ENCODE measurements around the gene STARD10.
A peak's percentile ranks its signal among the peaks of the same experiment; 100 is the strongest.
"Not testable (repeated sequence)": the region's sequence is repeated elsewhere in the genome, so short reads cannot be mapped to it uniquely, and the experiment has no call there.

The STARD10 gene

DNA sequence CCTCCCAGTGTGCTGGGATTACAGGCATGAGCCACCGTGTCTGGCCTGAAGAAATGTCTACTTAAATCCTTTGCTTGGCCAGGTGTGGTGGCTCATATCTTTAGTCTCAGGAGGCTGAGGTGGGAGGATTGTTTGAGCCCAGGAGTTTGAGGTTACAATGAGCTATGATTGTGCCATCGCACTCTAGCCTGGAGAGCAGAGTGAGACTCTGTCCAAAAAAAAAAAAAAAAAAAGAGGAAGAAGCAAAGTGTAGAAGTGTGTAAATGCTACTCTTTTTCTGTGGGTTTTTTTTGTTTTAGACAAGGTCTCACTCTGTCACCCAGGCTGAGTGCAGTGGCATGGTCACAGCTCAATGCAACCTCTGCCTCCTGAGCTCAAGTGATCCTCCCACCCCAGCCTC, 13.9 kb upstream of the STARD10 start:
- DNase-seq (ENCODE audit: low read depth), result no peak

DNA sequence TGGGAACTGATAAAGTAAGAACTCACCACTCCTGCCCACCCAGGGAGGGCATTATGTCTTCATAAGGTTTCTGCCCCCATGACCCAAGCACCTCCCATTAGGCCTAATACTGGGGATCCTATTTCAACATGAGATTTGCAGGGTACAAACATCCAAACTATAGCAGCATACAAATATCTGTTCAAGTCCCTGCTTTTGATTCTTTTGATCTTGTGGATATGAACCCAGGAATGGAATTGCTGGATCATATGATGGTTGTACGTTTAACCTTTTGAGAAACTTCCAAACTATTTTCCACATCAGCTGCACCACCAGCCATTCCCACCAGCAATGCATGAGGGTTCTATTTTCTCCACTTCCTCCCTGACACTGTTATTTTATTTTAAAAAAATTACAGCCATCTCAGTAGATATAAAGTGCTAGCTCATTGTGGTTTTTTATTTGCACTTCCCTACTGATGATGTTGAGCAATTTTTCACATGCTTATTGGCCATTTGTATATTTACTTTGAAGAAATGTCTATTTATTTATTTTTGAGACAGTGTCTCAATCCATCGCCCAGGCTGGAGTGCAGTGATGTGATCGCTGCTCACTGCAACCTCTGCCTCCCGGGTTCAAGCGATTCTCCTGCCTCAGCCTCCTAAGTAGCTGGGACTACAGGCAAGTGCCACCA, 13.3 kb upstream of the STARD10 start:
- DNase-seq (ENCODE audit: low read depth), result no peak

DNA sequence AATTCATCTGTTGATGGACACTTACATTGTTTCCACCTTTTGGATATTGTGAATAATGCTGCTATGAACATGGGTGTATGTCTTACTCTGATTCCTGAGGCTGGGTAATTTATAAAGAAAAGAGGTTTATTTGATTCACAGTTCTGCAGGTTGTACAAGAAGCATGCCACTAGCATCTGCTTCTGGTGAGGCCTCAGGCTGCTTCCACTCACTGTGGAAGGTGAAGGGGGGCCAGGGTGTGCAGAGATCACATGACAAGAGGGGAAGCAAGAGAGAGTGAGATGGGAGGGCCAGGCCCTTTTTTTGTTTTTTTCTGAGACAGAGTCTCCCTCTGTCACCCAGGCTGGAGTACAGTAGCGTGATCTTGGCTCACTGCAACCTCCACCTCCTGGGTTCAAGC, 12.5 kb upstream of the STARD10 start:
- not testable (repeated sequence) for DNase-seq (ENCODE audit: low read depth)

DNA sequence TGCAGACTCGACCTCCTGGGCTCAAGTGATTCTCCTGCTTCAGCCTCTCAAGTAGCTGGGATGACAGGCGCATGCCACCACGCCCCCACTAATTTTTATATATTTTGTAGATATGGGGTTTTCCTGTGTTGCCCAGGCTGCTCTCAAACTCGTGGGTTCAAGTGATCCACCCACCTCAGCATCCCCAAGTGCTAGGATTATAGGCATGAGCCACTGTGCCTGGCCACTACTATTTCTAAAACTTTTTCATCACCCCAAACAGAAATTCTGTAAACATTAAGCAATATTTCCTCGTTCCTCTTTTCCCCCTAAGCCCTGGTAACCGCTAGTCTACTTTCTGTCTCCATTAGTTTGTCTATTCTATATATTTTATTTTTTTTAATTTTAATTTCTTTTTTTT, 11.4 kb upstream of the STARD10 start:
- no peak for DNase-seq (ENCODE audit: low read depth)

DNA sequence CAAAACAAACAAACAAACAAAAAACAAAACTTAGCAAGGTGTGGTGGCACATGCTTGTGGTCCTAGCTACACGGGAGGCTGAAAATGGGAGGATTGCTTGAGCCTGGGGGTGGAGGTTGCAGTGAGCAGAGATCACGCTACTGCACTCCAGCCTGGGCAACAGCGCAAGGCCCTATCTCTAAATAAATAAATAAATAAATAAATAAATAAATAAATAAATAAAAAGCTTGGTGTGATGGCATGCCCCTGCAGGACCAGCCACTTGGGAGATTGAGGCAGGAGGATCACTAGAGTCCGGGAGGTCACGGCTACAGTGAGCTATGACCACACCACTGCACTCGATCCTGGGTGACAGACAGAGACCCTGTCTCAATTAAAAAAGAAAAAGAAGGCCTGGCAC, 9.0 kb upstream of the STARD10 start:
- DNase-seq (ENCODE audit: low read depth), result no peak

DNA sequence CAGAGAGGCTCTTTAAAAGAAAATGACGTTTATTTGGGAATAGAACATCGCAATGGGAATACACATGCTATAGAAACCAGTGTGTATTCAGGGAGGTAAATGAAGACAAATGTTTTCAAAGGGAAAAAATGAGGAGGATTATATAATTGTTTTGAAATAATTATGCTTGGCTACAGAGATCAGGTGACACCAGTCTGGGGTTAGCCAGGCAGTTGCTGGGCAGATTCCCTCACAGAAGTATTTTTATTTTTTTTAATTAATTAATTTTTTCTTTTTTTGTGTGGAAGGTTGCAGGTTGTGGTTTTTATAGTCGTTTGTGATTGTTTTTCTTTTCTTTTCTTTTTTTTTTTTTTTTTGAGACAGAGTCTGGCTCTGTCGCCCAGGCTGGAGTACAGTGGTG, 5.6 kb upstream of the STARD10 start:
- DNase-seq (ENCODE audit: low read depth), result no peak

DNA sequence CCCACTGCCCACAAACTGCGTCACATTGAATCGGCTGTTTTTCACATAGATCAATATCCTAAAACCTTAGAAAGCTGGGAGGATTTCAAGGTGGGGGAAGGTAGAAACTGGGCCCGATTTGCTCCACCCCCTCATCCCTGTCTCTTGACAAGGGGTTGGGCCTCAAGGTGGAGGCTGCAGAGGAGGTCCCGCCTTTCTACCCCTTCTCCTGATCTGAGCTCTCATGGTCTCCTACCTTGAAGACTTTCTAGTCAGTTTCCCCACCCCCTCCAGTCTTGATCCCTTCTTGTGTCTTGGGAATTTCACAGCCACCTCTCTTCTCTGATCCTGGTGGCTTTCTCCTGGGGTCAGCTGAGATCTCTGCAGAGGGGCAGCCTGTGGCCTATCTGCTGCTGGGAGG, 4.5 kb upstream of the STARD10 start:
- no peak for DNase-seq (ENCODE audit: low read depth)

DNA sequence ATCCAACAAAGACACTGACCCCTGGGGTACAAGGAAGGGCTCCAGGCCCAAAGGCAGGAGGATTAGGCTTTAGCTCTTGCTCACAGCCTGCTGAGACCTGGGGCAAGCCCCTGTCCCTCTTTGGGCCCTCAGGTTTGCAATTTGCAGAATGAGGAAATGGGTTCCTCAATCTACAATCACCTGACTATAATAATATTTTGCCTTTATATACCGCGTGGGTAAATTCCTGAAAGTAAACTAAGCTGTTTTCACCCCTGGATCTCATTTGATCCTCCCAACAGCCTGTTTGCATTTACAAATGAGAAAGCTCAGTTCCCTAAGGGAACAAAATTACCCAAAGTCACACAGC, 797 bp downstream of the STARD10 start:
- DNase-seq (ENCODE audit: low read depth), result no peak

DNA sequence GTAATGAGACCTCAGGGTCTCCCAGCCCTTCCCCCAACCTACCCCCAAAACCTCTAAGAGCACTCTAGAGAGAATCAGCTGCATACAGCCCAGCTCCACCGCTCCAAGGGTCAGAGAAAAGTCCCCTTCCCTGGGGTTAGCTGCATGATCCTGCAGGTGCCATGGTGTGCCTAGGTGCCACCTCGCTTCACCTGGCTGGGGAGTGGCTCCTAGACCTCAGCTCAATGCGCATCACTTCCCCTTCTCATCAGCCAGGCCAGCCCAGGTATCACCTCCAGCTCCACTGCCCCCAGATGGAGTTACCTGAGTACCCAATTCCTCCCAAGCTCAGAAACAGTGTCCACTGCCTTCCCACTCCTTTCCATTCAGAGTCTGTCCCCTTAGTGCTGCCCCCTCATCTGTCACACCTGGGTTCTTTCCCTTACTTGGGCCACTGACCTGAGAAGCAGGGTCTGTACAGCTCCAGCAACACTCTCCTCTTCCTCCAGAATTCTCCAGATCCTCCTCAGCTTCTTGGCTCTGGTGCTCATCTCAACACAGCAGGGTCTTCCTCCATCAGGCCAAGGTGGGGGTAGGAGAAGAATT, 1.3 kb downstream of the STARD10 start:
- DNase-seq (ENCODE audit: low read depth), result no peak

DNA sequence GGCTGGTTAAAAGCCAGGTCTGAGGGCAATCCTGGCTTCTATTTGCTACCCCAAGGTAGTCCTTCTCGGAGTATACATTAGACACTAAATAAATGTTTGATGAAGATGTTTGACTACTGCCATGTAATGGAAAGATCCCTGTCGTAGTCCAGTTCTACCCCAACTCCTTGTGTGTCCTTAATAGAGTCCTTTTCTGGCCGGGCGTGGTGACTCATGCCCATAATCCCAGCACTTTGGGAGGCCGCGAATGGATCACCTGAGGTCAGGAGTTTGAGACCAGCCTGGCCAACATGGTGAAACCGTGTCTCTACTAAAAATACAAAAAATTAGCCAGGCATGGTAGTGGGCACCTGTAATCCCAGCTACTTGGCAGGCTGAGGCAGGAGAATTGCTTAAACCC, 2.6 kb downstream of the STARD10 start:
- not testable (repeated sequence) for DNase-seq (ENCODE audit: low read depth)

DNA sequence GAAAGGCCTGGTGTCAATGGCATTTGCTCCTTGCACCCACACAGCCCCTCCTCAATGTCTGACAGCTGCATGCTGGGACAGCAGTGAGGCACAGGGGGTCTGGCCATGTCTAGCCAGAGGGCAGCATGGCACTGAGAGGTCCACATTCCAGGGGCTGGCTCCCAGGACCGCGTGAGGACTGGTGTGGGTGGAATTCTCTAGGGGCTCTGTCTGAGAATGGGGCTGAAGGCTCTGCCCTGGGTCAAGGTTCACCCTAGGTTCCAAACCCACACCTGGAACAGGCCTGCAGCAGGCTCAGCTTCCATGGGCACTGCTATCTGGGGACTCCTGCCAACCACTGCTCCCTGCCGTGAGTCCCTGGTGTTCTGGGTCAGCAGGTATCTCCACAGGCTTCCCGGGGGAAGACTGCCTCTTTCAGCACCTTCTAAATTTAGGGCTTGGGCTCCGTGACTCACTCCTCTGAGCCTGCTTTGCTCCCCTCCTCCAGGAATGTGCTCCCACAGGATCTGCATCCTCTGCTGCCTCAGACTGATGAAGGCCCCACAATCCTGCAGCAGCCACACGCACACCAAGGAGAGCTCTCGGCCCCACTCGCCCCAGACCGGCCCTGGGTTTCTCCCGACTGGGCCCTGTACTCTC, 4.2 kb downstream of the STARD10 start:
- DNase-seq (ENCODE audit: low read depth), result no peak

DNA sequence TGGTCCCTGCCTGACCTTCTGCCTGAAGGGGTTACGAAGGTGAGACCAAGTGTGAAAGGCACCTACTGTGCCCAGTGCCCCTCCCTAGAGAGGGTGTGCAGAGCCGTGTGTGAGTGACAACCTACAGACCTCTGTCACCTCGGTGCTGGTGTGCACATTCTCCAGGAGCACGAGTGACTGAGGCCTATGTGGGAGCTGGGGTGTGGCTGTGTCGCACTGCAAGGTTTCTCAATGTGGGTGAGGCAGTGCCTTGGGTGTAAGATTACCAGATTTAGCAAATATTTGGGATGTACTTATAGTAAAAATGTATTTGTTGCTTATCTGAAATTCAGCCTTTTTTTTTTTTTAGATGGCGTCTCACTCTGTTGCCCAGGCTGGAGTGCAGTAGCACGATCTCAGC, 5.6 kb downstream of the STARD10 start:
- no peak for DNase-seq (ENCODE audit: low read depth)

DNA sequence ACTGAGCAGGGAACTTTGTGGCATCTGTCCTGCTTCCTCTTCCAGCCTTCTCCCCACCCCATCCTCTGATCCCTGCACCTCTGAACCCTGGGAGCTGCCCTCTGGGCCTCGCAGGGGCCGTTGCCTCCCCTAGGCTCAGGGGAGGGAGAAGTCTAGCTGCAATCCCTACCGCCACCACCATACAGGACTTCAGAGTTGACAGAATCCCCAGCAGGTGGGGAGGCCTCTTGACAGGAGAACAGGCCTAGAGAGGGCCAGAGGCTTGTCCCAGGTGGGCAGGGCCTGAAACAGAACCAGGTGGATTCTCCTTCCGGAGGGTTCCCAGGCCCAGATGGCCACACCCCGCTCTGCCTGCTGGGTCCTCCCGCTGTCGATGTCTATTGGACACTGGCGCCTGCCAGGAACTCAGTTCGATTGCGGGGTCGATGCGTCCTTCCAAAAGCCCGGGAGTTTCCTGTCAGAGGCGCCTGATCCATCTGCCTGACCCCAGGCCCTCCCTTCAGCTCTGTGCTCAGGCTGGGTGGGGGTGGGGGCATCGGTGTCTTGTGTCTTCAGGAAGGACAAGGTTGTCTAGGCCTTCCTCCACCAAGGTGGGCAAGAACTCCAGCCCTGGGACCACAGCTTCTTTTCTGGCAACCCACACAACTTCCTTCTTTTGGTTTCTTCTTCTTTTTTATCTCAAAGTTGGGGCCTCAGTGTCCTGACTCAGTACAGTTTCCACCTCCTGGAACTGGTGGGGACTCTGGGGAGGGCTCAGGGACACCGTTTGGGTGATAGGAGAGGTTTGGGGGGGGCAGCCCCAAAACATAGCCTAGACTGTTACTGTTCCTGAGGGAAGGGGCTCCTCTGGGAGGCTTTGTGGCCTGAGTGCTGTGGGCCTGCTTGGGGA, 6.4 kb downstream of the STARD10 start:
- DNase-seq (ENCODE audit: low read depth), result no peak

DNA sequence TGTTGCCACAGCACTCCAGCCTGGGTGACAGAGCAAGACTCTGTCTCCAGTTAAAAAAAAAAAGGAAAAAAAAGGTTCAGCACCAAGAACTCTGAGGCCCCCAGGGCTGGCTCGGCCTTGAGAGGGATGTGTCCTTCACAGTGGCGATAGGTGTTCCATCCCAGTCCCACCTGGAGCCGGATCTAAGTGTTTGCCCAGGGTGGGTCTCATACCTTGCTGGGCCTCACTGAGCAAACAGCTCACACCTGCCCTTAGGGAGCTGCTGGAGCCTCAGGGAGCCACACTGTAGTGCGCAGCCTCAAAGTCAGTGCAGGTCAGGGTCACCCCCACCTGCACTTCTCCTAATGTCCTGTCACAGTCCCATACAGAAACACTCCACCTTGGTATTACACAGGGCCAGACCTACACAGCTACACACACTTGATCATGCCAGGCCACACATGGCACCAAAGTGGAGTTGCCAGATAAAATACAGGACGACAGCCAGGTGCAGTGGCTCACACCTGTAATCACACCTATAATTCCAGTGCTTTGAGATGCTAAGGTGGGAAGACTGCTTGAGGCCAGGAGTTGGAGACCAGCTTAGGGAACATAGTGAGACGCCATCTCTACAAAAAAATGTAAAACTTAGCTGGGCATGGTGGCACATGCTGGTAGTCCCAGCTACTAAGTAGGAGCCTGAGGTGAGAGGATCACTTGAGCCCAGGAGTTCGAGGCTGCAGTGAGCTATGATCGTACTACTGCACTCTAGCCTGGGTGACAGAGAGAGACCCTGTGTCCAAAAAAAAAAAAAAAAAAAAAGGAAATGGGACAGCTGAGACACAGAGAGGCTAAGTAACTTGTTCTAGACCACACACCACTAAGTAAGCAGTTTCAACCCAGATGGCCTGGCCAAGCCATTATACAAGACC, 7.3 kb downstream of the STARD10 start:
- DNase-seq (ENCODE audit: low read depth), result no peak

DNA sequence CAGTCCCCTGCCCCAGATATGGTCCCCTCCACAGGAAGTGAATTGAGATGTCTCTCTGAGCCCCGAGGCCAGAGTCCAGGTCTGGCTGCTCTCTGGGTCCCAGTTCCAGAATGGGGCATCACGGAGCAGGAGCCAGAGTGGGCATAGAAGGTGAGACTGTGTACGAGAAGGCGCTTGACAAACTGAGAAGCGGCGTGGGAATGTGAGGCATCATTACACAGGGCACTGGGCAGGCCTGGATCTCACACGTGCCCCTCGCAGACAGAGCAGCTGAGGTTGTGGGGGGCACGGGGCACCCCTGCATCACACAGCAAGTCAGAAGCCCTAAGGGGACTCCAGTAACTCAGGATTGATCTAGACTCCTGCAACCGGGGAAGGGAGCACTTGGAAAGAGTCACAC, 9.2 kb downstream of the STARD10 start:
- DNase-seq (ENCODE audit: low read depth), result no peak

DNA sequence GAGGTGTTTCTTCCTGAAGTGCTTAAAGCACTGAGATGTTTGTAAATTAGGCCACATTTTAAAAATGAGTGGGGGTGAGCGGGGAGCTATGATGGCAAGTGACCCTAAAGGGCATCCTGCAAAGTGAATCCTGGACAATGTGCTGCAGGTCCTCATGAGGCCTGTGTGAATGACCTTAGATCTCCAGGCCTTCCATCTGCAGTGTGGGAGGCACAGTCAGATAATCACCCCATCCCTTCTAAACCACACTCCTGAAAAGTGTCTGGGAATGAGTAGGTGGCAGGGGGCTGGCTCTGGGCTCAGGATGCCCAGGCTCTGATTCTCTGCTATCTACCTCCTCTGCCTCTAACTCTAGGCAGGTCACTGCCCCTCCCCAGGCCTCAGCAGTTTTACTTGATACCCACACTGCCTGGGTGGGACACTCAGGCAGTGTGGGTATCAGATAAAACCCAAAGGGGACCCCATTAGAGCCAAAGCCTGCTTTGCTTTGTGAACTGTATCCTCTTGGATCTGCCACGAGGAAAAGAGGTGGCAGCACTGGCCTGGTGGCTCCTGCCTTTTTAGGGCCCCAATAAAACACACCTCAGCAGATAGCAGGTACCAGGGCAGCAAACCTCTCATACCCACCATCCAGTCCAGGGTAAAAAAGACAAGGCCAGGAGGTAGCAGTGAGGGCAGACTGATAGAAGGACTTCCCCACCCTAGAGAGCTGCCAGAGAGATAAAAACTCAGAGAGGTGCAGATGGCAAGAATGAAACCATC, 10.5 kb downstream of the STARD10 start:
- no peak for DNase-seq (ENCODE audit: low read depth)

DNA sequence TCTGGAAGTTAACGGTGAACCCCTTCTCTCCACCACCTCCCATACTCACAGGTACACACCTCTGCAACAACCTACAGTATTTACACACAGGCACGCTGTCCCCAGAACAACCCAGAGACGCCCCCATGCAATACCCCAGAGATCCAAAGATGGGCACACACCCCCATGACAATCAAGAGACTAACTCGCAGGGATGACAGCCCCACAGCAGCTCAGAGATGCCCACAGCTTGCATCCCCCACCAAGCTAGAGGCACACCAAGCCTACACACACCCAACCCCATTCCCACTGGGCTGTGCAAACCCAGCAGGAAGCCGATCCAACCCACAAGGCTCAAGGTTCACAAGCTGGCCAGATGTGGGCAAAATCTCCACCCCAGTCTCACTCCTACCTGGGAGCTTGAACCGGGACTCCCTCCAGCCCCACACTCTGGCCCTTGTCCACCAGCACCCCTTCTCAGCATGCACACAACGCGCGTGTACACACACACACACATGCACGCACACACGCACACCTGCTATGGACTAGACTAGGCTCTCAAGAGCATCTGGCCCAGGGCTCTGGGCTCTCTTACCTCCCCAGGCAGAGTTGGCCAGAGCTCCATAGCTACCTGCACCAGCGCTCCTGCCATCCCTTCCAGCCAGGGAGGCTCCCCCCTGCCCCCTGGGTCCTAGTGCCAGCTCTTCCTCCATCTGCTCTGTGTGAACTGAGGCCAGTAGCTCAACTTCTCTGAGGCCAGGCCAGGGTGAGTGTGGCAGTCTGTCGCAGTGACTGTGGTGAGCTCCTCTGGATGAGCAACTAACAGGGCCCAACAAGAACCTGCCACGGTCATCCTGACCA, 11.5 kb downstream of the STARD10 start:
- DNase-seq (ENCODE audit: low read depth), result no peak

DNA sequence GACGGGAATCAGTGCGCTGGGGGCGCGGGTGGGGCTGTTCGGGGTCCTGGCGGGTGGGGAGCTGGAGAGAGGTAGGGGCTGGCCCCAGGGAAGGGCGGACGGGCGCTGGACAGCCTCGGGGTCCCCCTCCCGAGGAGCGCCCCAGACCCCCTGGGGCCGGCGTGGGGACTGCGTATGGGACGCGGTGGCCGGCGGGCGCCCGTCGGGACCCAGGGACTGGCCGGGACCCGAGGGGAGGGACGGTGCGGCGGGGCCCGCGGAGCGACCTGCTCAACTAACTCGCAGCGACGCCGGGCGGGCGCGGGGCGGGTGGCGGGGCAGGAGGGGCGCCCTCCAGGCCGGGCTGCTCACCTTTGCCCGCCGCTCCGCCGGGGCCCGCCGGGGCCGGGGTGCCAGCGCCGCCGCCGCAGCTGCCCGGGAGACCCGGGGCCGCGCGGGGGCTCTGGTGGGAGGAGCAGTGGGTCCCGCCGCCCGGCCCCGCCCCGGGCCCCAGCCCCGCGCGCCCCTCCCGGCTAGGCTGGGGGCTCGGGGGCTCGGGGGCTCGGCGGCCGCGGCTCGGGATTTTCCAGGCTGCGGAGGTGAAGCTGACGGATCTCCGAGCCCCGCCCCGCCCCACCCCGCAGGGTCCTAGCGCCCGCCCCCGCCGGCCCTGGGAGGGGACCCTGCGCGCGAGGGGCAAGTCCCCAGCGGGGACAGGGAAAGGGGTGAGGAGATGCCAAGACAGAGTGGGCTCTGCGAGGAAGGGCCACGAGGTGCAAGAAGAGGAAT, 12.3 kb downstream of the STARD10 start:
- peak; percentile 36 for DNase-seq (ENCODE audit: low read depth)

DNA sequence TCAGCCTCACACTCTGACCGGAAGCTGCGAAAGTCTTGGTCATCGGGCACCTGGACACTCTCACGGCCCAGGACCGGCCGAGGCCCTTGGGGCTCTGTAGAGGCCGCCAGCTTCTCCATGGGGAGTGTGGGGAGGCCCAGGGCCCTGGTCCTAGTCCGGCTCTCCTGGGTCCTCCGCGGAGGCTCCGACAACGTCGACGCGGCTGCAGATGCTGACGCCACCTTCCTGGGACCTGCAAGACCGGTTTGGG, 12.9 kb downstream of the STARD10 start:
- DNase-seq (ENCODE audit: low read depth), result no peak

Data from activated T-cell treated with anti-CD3 and anti-CD28 coated beads for 24 hours (primary cell).